GM08714 (cell line): ENCODE measurements around the gene FOXQ1.

Experiments
- H3K4me3 ChIP-seq: fragments of 200-500 bp; sonication (Bioruptor generic); 2 replicates; pipeline ENCODE4 v1.5.1; 2014; ENCODE audit warnings: mild to moderate bottlenecking, low read length, inconsistent platforms
- ZNF274 ChIP-seq: IDR thresholded peaks from 2 replicates; pipeline ENCODE4 v1.6.1; 2012; ENCODE audit warnings: mild to moderate bottlenecking, low read depth, low read length

The FOXQ1 gene

DNA sequence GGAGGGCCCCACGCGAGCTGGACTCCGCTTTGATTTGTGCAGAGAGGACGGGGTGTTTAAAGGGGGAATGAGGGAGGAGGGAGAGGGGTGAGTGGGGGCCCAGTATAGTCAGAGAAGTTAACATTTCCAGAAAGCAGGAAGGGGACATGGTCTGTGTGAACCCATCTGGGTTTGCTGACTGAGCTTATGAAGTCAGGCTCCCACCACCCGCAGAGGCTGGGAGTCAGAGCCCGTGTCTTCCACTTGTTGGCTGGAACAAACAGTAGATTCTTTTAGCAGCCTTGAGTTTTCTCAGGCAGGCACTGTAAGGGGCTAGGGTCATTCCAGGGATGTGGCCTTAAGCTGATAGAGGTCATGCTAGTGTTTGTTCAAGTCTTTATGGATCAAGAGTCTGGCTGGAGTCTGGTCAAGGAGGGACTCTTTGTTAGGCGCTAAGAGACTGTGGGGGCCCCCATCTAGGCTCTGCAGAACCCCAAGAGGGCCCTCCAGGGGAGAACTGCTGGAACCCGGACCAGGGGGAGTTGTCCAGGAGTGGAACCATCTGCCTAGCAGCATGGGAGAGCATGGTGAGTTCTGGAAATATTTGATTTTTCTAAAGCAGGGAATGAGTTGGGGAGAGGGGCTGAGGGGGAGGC is 31.1 kb upstream of the FOXQ1 start:
- no peak overlapping the region for H3K4me3 ChIP-seq
- TF ChIP-seq ZNF274, result no peak

GRCh38 chr6:1281746-1282145 is 30.2 kb upstream of the FOXQ1 start:
- no peak for TF ChIP-seq ZNF274
- no peak overlapping the region for H3K4me3 ChIP-seq

DNA sequence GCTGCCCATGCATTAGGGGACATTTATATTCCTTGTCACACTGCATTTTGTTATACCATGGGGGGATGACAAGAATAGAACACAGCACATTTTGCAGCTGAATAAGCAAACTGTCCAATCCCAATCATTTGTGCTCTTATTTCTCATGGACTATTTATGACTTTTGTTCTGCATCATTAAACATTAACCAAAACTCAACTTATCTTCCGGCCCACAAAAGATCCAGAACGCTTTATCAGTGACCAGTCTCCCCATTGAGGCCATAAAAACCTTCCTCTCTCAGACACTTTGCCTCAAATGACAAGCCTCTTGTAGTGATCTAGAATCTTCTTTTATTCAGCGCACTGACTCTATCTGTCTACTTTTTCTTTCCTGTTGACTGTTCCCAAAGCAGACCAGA is 28.4 kb upstream of the FOXQ1 start:
- H3K4me3 ChIP-seq, result no peak overlapping the region
- TF ChIP-seq ZNF274, result no peak

DNA sequence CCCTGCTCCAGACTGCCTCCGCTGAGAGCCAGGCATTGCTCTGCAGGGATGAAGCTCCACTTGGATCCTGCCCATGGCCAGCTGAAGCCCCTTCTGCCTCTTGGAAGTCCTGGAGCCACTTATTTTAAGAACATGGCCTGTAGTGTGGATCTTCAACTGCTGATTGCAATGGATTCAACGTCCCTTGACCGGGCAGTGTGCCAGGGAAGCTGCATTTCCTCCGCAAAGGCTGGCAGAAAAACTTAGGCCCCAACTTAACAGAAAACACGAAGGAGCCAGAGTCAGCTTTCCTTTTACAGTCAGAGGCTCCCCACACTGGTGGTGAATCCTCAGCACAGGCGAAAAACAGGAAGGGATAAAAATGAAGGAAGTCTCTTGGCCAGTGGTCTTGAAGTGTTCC is 26.3 kb upstream of the FOXQ1 start:
- no peak overlapping the region for H3K4me3 ChIP-seq
- no peak for TF ChIP-seq ZNF274

- TF ChIP-seq ZNF274, result no peak
- no peak overlapping the region for H3K4me3 ChIP-seq
Measured at GRCh38 chr6:1285956-1286355, 25.9 kb upstream of the FOXQ1 start.

DNA sequence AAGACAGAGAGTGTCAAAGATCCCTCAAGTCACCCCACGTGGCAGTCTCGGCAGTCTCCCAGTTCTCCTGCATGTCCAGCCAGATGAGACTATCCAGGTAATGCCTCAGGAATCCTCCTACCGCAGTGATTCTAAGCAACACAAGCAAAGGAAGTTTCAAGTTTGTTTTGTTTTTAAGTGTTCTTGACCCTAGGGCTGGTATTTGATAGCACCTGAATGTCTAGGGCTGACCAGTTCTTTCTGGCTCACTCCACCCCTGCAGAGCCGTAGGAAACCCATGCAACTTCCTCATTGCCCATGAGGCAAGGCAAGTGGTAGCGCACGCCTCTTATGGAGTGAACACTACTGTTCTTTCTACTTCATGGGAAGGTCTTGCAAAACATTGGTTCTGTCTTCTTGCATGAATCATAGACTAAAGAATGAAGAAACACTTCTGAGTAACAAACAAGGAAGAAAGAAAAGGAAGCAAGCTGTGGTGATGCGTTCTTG is 24.8 kb upstream of the FOXQ1 start:
- TF ChIP-seq ZNF274, result no peak
- no peak overlapping the region for H3K4me3 ChIP-seq

- TF ChIP-seq ZNF274, result no peak
- no peak overlapping the region for H3K4me3 ChIP-seq
Measured at GRCh38 chr6:1290086-1290485, 21.8 kb upstream of the FOXQ1 start.

DNA sequence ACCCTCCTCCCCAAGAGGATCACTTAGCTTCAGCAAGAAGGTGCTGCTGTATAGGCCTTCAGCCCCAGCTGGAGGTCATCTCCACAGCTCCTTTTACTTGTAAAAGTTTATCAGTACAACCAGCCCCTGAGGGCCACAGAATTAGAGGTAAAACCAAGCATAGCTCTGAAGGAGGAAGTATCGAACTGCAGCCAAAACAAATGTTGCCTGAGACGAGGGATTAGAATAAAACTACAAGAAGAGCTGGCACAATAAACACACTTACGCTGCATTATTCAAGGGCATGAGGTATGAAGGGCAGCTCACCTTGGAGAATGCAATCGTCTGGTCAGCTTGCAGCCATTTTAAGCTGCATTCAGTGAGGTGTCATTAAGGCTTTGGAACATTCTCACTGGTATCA is 21.1 kb upstream of the FOXQ1 start:
- TF ChIP-seq ZNF274, result no peak

GRCh38 chr6:1291381-1291780 is 20.5 kb upstream of the FOXQ1 start:
- no peak for TF ChIP-seq ZNF274
- H3K4me3 ChIP-seq, result no peak overlapping the region

More for the DNA sequence above, 21.1 kb upstream of the FOXQ1 start:
- no peak overlapping the region for H3K4me3 ChIP-seq

- TF ChIP-seq ZNF274, result no peak
- H3K4me3 ChIP-seq, result no peak overlapping the region
Measured at GRCh38 chr6:1295420-1295819, 16.5 kb upstream of the FOXQ1 start.

- no peak overlapping the region for H3K4me3 ChIP-seq
- no peak for TF ChIP-seq ZNF274
Measured at GRCh38 chr6:1296079-1296478, 15.8 kb upstream of the FOXQ1 start.

- TF ChIP-seq ZNF274, result no peak
- no peak overlapping the region for H3K4me3 ChIP-seq
Measured at GRCh38 chr6:1296542-1296941, 15.4 kb upstream of the FOXQ1 start.

- TF ChIP-seq ZNF274, result no peak
- no peak overlapping the region for H3K4me3 ChIP-seq
Measured at GRCh38 chr6:1297746-1298145, 14.2 kb upstream of the FOXQ1 start.

DNA sequence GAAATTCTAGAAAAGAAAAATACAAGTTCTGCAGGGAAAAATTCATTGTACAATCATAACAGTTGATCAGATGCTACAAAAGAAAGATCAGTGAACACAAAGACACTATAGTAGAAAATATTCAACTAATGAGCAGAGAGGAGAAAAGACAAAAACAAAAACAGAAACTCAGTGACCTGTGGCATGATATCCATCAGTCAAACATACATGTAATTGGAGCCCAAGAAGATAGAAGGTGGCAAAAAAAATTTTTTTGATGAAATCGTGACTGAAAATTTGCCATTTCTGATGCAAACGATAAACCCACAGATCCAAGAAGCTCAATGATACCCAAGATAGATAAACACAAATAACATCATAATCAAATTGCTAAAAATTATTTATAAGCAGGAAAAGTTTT is 13.1 kb upstream of the FOXQ1 start:
- TF ChIP-seq ZNF274, result no peak

DNA sequence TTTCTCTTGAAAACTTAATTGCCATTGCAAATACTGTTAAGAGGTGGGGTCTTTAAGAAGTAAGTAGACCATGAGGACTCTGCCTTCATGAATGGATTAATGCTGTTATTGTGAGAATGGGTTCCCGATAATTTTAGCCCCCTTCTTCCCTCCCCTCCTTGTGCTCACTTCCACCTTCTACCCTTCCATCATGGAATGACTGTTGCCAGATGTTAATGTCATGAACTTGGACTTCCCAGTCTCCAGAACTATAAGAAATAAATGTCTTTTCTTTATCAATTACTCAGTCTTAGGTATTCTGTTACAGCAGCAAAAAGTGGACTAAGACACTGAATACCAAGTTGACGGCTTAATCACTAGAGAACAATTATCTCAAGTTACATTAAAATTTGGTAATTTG is 5.8 kb upstream of the FOXQ1 start:
- TF ChIP-seq ZNF274, result no peak
- no peak overlapping the region for H3K4me3 ChIP-seq

More for the DNA sequence above, 13.1 kb upstream of the FOXQ1 start:
- H3K4me3 ChIP-seq, result no peak overlapping the region

GRCh38 chr6:1309366-1309765 is 2.5 kb upstream of the FOXQ1 start:
- no peak overlapping the region for H3K4me3 ChIP-seq
- no peak for TF ChIP-seq ZNF274
